Islet of Langerhans (tissue), 1 donor: Measurements from ENCODE around the gene PLXDC1.
"Not testable (repeated sequence)": the region's sequence is repeated elsewhere in the genome, so short reads cannot be mapped to it uniquely, and the experiment has no call there.

Experiments
- FAIRE-seq: peaks from one replicate; lab custom pipeline; 2011; peaks lifted over from hg19 to GRCh38; lab: Jason Lieb, UNC

The PLXDC1 gene

DNA sequence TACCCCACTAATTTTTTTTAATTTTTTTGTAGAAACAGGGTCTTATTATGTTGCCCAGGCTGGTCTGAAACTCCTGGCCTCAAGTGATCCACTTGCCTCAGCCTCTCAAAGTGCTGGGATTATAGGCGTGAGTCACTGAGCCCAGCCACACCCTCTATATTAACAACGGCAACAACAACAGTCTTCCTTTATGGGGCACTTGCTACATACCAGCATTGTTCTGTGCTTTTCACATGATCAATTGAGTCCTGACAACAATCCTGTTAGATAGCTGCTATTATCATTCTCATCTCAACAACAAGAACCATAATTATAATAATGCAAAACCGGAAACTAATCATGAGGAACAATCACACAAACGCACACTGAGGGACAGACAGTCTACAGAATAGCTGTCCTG is 27.1 kb upstream of the PLXDC1 start:
- FAIRE-seq = no peak

GRCh38 chr17:39177256-39177655 is 25.8 kb upstream of the PLXDC1 start:
- no peak for FAIRE-seq

DNA sequence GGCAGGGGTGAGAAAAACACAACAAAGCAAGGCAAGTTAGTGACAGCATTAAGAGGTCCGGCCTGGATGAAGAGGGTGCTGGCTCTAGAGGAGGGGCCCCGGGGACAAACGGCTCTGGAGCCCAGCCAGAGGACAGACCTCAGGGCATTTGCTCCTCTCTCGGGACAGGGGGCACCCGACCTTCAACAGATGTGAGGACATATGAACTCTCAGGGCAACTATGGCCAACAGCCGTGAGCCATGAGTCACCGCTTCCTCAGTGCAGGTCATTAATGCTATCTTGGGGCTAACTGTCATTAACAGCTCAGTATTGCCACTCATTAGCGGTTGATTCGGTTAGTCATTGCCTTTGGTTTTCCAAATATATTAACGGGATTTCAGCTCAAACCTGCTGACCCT is 24.3 kb upstream of the PLXDC1 start:
- FAIRE-seq = no peak

DNA sequence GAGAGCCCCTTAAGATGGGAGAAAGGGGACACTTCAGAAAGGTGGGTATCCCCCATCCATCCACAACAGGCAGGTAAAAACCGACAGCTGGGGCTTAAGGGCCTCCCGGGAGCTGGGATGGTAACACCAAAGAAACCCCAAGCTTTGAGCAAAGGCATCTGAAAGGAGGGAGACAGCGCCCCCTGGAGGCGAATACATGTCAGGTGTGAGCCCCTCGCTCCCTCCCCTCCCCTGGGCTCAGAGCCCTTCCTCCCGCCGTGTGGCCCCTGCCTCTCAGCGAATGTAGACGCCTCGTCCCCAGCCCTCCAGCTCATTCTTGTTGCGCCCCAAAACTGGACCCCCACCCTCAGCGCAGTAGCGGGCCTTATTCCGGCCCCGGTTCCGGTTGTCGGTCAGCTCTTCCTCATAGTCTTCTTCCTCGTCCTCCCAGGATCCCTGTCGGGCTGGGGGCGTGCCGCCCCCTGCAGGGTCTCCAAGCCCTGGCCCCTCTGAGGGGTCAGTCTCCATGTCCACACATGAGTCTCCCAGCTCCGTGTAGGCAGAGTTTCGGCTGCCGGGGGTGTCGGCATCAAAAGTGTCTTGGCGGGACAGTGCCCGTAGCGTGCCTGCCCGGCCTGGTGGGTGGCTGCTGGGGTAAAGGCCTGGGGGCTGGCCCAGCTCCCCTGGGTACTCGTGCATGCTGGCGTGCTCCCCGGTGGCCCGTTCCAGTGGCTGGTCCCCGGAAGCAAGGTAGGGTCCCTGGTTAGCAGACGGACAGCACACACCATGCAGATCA is 23.7 kb upstream of the PLXDC1 start:
- FAIRE-seq = no peak

DNA sequence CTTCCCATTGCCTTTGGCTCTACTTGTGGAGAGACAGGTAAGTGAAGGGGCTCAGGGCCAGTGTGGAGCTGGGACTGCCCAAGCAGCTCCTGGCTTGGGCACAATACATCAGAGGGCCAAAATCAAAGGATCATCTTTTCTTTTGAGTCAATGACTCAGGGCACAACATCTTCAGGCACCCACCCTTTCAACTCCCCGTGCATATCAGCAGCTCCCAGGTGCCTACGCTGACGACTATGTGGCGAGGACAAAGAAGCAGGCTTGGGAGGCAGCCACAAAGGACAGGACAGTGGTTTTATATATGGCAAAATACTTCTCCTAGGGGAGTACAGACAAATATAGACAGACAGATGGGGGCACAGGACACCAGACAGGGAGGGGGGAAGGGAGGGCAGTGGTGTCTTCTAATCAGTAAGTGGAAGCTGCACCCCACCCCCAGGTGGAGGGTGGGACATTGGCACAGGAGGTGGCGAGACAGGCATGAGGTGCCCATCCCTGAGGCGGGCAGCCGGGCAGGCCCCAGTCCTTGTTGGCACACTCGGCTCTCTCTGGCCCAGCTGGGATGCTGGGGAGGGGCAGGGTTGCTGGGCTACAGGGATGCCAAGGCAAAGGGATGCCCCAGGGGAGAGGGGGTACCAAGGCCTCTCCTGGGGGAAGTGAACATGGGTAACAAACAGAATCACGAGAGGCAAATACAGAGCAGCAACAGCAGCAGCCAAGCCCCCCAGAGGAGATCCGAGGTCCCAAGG is 22.3 kb upstream of the PLXDC1 start:
- FAIRE-seq = no peak

DNA sequence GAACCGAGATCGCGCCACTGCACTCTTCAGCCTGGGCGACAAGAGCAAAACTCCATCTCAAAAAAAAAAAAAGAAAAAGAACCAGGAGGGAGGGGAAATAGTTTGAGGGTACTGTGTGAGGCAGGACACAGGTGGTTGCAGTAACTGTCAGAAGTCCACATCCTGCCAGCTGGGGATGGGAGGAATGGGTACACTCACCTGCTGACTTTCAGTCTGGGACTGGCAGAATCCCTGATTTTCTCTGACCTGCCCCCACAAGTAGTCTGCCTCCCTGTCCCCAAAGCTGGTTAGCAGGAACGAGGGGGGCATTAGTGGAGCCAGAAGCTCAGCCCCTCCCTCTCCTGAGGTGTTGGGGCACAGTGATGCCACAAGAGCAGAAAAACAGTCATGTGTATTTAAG is 21.6 kb upstream of the PLXDC1 start:
- FAIRE-seq = no peak

GRCh38 chr17:39171933-39172332 is 20.5 kb upstream of the PLXDC1 start:
- FAIRE-seq = no peak

DNA sequence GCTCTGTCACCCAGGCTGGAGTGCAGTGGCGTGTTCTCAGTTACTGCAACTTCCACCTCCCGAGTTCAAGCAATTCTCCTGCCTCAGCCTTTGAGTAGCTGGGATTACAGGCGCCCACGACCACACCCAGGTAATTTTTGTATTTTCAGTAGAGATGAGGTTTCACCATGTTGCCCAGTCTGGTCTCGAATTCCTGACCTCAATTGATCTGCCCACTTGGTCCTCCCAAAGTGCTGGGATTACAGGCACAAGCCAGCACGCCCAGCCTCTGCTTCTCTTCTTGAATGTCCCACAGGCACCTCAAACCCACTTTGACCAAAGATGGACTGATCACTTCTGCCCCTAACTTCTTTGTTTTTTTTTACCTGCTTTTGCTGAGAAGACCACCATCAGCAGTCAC is 19.1 kb upstream of the PLXDC1 start:
- FAIRE-seq = no peak

DNA sequence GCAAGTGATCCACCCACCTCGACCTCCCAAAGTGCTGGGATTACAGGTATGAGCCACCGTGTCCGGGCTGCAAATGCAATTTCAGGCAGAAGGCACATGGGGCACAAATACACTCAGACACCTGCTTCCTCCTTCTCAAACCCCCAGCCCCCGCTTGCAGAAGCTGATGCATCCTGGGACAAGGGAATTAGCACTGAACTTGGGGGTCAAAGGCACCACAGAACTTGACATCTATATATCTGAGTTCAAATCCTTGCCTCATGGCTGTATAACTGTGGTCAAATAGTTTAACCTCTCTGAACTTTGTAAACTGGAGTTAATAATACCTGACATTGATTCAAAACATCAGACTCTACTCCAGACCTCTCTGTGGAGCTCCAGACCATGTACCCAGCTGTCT is 18.7 kb upstream of the PLXDC1 start:
- no peak for FAIRE-seq

GRCh38 chr17:39169518-39169917 is 18.1 kb upstream of the PLXDC1 start:
- no peak for FAIRE-seq

DNA sequence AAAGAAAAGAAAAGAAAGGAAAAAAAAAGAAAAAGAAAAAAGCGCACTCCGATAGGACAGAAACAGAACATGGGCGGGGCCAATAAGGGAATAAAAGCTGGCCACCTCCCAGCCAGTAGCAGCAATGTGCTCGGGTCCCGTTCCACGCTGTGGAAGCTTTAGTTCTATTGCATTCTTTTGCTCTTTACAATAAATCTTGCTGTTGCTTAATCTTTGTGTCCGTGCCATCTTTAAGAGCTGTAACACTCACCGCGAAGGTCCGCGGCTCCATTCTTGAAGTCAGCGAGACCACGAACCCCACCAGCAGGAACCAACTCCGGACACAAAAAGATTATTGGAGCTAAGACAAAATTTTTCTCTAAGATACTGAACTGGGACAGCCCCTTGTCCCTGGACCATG is 17.7 kb upstream of the PLXDC1 start:
- no peak for FAIRE-seq

DNA sequence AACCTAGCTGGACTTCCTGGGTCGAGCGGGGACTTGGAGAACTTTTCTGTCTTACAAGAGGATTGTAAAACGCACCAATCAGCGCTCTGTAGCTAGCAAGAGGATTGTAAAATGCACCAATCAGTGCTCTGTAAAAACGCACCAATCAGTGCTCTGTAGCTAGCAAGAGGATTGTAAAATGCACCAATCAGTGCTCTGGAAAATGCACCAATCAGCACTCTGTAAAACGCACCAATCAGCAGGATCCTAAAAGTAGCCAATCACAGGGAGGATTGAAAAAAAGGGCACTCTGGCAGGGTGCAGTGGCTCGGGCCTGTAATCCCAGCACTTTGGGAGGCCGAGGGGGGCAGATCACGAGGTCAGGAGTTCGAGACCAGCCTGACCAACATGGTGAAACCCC is 17.1 kb upstream of the PLXDC1 start:
- not testable (repeated sequence) for FAIRE-seq

DNA sequence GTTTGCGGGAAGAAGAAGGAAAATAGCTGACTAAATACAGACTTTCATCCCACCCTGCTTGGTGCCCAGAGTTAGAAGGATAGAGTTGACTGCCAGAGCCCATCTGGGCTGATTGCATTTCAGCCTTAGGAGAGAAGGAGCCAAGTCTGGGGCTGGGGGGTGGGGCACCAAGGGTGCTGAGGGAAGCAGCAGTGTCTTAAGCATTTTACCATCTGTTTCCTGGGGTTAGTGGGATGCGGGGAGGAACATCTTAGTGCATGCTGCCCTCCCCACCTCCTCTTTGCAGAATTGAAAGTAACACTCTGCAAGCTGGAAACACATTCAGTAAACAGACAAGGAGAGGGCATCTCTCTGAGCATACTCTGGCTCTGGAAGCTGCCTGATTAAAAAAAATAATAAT is 16.0 kb upstream of the PLXDC1 start:
- no peak for FAIRE-seq

- FAIRE-seq = no peak
Measured at GRCh38 chr17:39166437-39167335, 15.2 kb upstream of the PLXDC1 start.

DNA sequence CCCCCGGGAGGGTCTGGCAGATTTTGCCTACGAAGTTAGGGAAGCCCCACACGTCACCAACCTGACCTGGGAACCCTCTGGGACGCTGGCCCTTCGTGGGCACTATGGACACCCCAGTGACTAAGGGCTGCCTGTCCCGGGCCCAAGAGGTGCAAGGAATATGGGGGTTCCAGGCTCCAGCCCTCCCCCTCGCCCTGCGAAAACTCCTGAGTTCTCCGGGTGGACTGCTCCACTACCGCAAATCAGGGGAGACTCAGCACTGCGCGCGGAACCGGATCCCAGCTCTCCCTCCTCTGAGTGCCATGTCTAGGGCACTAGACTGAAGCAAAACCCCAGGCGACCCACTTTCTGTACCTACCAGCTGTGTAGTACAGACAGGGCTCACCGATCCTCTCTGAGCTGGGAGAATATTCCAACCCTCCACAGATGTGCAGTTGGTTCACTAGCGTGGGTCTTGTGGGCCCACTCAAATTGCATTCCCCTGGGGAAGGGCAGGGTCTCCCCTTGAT is 14.5 kb upstream of the PLXDC1 start, which contains the start of gene ARL5C:
ARL5C (minus strand) TSS at position 321 of the 509 bp plus-strand sequence. CDS start 401 bp downstream, outside the sequence.
- no peak for FAIRE-seq

DNA sequence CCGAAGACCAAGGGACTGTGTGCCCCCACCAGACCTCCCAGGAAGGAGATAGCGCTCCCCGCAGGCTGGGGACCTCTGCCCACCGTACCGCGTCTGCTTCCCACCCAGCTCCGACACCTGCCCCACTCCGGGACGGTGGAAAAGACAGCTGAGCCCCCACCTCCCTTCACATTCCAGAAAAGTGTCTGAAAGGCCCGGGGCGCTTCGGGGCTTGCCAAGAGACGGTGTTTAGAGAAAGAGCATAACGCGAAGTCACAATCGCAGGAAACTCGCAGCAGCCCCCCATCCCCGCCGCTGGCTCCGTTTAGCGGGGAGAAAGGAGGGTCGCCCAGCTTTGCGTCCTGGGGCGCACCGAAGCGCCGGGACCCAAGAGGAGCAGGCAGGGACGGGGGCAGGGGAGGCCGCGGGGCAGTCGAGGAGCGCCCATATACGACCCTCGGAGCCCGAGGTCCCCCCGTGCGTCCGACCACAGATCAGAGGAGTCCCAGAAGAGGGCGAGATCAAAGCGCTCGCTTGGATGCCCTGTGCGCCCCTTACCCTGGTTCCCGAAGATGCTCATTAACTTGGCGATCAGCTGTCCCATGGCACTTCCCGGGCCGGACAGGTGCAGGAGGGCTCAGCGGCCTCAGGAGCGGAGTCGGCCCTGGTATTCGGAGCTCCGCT is 13.9 kb upstream of the PLXDC1 start:
- FAIRE-seq = no peak

DNA sequence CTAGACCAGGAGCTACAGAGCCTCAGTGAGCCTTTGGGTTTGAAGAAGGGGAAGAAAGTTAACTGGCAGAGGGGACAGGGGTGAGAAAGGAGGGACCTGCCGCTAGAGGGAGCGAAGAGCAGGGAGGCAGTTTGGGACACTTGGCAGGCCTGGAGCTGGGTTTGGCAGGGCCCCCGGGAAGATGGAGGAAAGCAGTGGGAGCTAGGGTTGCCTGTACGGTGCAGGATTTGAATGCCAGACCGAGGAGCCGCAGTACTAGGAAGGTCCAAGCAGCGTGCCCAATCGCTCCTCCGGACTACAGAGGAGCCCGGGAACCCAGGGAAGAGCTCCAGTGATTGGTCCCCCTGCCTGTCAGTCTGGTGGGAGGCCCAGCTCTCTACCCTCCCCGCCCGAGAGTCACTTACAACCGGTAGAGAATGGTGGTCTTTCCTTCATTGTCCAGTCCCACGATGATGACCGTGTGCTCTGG is 13.3 kb upstream of the PLXDC1 start:
- FAIRE-seq = no peak

GRCh38 chr17:39161962-39162361 is 10.5 kb upstream of the PLXDC1 start:
- no peak for FAIRE-seq

- no peak for FAIRE-seq
Measured at GRCh38 chr17:39158623-39159022, 7.2 kb upstream of the PLXDC1 start.

GRCh38 chr17:39156491-39156890 is 5.1 kb upstream of the PLXDC1 start:
- FAIRE-seq = no peak

- FAIRE-seq = no peak
Measured at GRCh38 chr17:39155654-39156053, 4.2 kb upstream of the PLXDC1 start.

GRCh38 chr17:39153599-39154051 is 2.2 kb upstream of the PLXDC1 start:
- no peak for FAIRE-seq
